ENCODE results near the gene PEAK1. TPM values are rescaled to one million over a fixed set of nuclear protein-coding genes. Genes with fewer than 3 reads are reported as not detected.

Gene PEAK1
- total and polyA plus RNA-seq, 9 of the 15 experiments (the other 6 are each of a cell fraction or from before 2014, with no cell fraction given): 0.99 to 22.4 (median 10.8) TPM

- no peak for TF ChIP-seq CHAMP1 (IDR thresholded peaks at IDR 0.05)
These were observed 251.8 kb downstream of the PEAK1 start (continued) for GRCh38 chr15:77168141-77168540.

- H3K9me3 ChIP-seq (replicated peaks; ENCODE audit: control insufficient read depth, insufficient read depth, low read depth, low read length): no peaks in the 10 kb centered on the region
- no peaks in the 10 kb centered on the region for H4K20me1 ChIP-seq (replicated peaks; ENCODE audit: control insufficient read depth, insufficient read depth, low read length)
- H3K9me1 ChIP-seq (ENCODE audit: control insufficient read depth, insufficient read depth, low read length): no peaks in the 10 kb centered on the region
- FAIRE-seq (no peak), DNase-seq (ENCODE audit: extremely low read depth in 1 of 4, low spot score in 3 of 4) (no peak), ATAC-seq (no peak)
- ChIA-PET CTCF (ENCODE audit: low intra/inter-chr PET ratio) (no interaction called here), POLR2A (no interaction called here)
- BruUV-seq (replicated peaks): no TSS peak
- WGBS (ENCODE audit: insufficient coverage, low coverage, missing lambda C conversion rate): 54% methylated on average over 3 of the region's 3 CpGs
- TF ChIP-seq ZBTB34 (CRISPR knock-in tag; IDR thresholded peaks at IDR 0.05) (no peak), CBX5 (IDR thresholded peaks at IDR 0.05; ENCODE audit: borderline replicate concordance, low read depth) (no peak), TRIM25 (IDR thresholded peaks at IDR 0.05; ENCODE audit: borderline replicate concordance) (no peak), NFIX (CRISPR knock-in tag; IDR thresholded peaks at IDR 0.05; ENCODE audit: low read depth) (no peak), TARDBP (IDR thresholded peaks at IDR 0.05) (no peak)
- in situ Hi-C loops (cut with MboI): no loop called here
- H3K9ac ChIP-seq (ENCODE audit: insufficient read depth in 1 of 2, low read depth in 2 of 2, low read length in 2 of 2): no peak overlapping the region
- no peaks in the 10 kb centered on the region for H3K27me3 ChIP-seq (ENCODE audit: control insufficient read depth in 2 of 2, insufficient read depth in 2 of 2, low read length in 2 of 2)
- no peaks in the 10 kb centered on the region for H3K79me2 ChIP-seq (ENCODE audit: control insufficient read depth, insufficient read depth, low read length)
- H3K4me1 ChIP-seq (replicated peaks in 1 of 2; ENCODE audit: control insufficient read depth in 2 of 2, insufficient read depth in 2 of 2, low read length in 2 of 2): no peaks in the 10 kb centered on the region
- H3K36me3 ChIP-seq (ENCODE audit: control insufficient read depth, insufficient read depth, low read length): no peaks in the 10 kb centered on the region
- no peak overlapping the region for H3K4me3 ChIP-seq
- H3K4me2 ChIP-seq (ENCODE audit: insufficient read depth, low read length): no peak overlapping the region
- no peak overlapping the region for H3K27ac ChIP-seq (ENCODE audit: extremely low read depth, low read depth, low read length)
- intact Hi-C loops (cut with micrococcal nuclease): no loop called here
- no peak overlapping the region for H2AFZ ChIP-seq (ENCODE audit: low read depth, low read length)
These were observed 252.5 kb downstream of the PEAK1 start for GRCh38 chr15:77167406-77167805.

All from K562 (cell line).